Left lung (tissue), 10 donors: ENCODE data around the gene CANT1. TPM values are rescaled to one million over a fixed set of nuclear protein-coding genes. Genes with fewer than 3 reads are reported as not detected.

Experiments
- ATAC-seq: fragments of 200-7000 bp; cut with Tn5 transposase; one replicate; pipeline ENCODE4 v1.9.1; 2020; ENCODE audit warnings: moderate library complexity
- DNase-seq, 4 donors: peaks; one replicate each; pipeline ENCODE4 v3.0.0-alpha.2; 2013 to 2020
- H3K27ac ChIP-seq, 2 donors: fragments of 200-600 bp; sonication (generic) in 1 of 2; one replicate each; pipeline versions ENCODE4 v1.5.0 to v1.8.0; 2020 to 2021
- H3K27me3 ChIP-seq, 2 donors: fragments of 200-600 bp; sonication (generic) in 1 of 2; one replicate each; pipeline versions ENCODE4 v1.5.0 to v1.8.0; 2020 to 2021
- H3K36me3 ChIP-seq, 2 donors: fragments of 200-600 bp; sonication (generic) in 1 of 2; one replicate each; pipeline versions ENCODE4 v1.5.0 to v1.8.0; 2020 to 2021
- H3K4me1 ChIP-seq, 2 donors: fragments of 200-600 bp; one replicate each; pipeline ENCODE4 v1.8.0; 2021
- H3K4me3 ChIP-seq, 2 donors: fragments of 200-600 bp; sonication (generic) in 1 of 2; one replicate each; pipeline versions ENCODE4 v1.5.0 to v1.8.0; 2020 to 2021; ENCODE audit warnings: mild to moderate bottlenecking in 1 of 2
- H3K9me3 ChIP-seq, 2 donors: fragments of 200-600 bp; sonication (generic) in 1 of 2; one replicate each; pipeline versions ENCODE4 v1.5.0 to v1.8.0; 2020 to 2021
- intact Hi-C, 2 donors: fragments of 100-400 bp; cut with DNase I; formaldehyde crosslinking; loops; one replicate each; pipeline versions ENCODE4 v1.11.2 to v1.14.2; 2022
- polyA plus RNA-seq, 6 donors: library from polyadenylated mRNA; unstranded; fragments of 120-200 nt; gene quantifications; one replicate each; pipeline ENCODE4 v1.2.1, GENCODE V29; 2013; ENCODE audit not compliant: insufficient read length in 6 of 6
- total RNA-seq, 2 donors: library from RNA; stranded (reverse); fragmentation: NEBNext Ultra II Directional; extraction: Animal tissue kit (Norgen Biotek cat#: 25700); gene quantifications; one replicate each; pipeline ENCODE4 v1.2.1, GENCODE V29; 2021
- TF ChIP-seq, protein P1 (sequence below), 2 donors: fragments of 200-600 bp; sonication (generic) in 1 of 2; IDR thresholded peaks; one replicate each; pipeline versions ENCODE4 v1.5.0 to v1.8.0; 2021; ENCODE audit warnings: antibody characterized with exemption in 2 of 2
- donor health status: DM: no; HTN: yes; CAD: no.
- donor health status: DM: no; HTN: no; CAD: no.

The CANT1 gene
- total and polyA plus RNA-seq, 8 donors, result 37.9 to 69.0 (median 41.2) TPM

DNA sequence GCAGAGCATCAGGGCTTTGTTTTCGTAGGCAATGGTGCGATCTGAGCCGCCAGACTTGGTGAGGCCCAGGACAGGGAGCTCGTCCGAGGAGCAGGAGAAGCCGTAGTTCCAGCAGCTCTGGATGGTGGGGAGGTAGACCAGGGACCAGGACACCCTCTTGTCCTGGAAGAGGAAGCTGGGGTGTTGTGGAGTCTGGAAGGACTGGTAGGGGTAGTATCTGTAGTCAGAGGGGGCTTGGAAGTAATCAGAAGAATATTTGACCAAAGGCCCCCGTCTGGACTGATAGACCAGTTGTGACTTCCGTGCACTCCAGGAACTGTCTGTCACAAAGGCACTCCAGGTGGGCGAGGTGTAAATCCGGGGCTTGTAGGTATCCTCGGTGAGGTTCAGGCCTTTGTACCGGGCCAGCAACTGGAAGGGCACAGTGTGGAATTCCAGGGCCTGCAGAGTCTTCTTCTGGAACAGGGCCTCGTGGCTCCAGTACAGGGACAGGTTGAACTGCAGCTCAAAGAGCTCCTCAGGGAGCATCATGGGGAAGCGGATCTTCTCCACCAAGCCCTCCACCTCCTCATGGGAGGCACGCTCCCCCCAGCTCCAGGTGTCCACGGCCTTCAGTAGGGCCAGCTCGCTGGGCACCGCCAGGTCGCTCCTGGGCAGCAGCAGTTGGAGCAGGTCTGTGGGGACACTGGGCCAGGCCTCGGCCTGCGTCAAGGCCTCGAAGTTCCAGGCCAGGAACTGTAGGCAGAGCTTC is 37.6 kb downstream of the CANT1 start:
- ATAC-seq (no peak), DNase-seq (peak in 1 of 4 donors; percentile 32)
- peaks cover 0 to 29% of the 10 kb centered on the region in 2 donors for H3K4me1 ChIP-seq
- no peak overlapping the region for H3K27ac ChIP-seq
- TF ChIP-seq, protein P1, sequence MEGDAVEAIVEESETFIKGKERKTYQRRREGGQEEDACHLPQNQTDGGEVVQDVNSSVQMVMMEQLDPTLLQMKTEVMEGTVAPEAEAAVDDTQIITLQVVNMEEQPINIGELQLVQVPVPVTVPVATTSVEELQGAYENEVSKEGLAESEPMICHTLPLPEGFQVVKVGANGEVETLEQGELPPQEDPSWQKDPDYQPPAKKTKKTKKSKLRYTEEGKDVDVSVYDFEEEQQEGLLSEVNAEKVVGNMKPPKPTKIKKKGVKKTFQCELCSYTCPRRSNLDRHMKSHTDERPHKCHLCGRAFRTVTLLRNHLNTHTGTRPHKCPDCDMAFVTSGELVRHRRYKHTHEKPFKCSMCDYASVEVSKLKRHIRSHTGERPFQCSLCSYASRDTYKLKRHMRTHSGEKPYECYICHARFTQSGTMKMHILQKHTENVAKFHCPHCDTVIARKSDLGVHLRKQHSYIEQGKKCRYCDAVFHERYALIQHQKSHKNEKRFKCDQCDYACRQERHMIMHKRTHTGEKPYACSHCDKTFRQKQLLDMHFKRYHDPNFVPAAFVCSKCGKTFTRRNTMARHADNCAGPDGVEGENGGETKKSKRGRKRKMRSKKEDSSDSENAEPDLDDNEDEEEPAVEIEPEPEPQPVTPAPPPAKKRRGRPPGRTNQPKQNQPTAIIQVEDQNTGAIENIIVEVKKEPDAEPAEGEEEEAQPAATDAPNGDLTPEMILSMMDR (IDR thresholded peaks at IDR 0.05), result no peak
- no peak overlapping the region for H3K4me3 ChIP-seq
- H3K36me3 ChIP-seq, result peaks cover 0 to 46% of the 10 kb centered on the region in 2 donors
- no peaks in the 10 kb centered on the region for H3K9me3 ChIP-seq
- no peaks in the 10 kb centered on the region for H3K27me3 ChIP-seq
- intact Hi-C loops, result loop anchor here in 1 of 2 donors (5.0 kb wide), 1 partner anchor 105 kb away; no protein-coding TSS in a partner anchor

DNA sequence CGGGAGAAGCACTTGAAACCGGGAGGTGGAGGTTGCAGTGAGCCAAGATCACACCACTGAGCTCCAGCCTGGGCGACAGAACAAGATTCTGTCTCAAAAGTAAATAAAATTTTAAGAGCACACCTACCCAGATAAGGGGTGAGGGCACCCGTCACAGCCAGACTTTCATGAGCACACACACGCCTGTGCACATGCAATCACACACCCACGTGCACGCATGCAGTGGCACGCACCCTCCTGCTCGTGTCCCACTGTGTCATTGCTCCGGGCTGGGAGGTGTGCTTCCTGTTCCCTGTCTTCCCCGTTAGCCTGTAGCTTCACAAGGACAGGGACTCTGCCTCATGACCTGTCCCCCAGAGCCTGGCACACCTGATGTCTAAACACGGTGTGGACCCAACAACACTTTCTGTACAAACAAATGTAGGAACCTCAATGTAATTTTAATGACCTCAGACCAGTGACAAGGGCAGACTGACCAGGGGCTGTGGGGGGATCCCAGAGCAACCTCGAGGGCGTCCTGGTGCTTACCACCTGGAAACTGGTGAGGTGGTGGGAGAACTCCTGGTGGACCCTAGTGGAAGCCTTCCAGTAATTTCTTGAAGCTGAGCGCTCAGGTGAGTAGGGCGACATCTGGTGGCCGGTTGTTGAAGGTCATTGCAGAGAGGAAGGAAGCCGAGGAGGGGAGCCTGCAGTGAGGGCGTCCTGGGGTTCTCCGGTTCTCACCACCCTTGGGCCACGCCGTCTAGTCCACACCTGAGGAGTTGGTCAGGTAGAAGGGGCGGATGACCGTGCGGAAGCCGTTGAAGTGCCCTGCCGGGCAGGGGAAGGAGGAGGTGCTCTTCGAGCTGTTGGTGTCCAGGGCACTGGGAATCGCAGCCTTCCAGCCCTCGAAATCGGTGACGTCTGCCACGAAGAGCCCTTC is 38.5 kb downstream of the CANT1 start:
- Histone ChIP-seq H3K9me3 (no peaks in the 10 kb centered on the region), H3K27me3 (no peaks in the 10 kb centered on the region), H3K4me3 (no peak overlapping the region), H3K36me3 (peaks cover 0 to 48% of the 10 kb centered on the region in 2 donors), H3K4me1 (peaks cover 0 to 21% of the 10 kb centered on the region in 2 donors), H3K27ac (no peak overlapping the region)
- intact Hi-C loops, result loop anchor here in 1 of 2 donors (5.0 kb wide), 1 partner anchor 104 kb away; no protein-coding TSS in a partner anchor
- TF ChIP-seq, protein P1 (IDR thresholded peaks at IDR 0.05), result peak; percentile 80 to 96
- ATAC-seq (peak; percentile 62), DNase-seq (peak in 3 of 4 donors; percentile 83 to 87 (median 85))

DNA sequence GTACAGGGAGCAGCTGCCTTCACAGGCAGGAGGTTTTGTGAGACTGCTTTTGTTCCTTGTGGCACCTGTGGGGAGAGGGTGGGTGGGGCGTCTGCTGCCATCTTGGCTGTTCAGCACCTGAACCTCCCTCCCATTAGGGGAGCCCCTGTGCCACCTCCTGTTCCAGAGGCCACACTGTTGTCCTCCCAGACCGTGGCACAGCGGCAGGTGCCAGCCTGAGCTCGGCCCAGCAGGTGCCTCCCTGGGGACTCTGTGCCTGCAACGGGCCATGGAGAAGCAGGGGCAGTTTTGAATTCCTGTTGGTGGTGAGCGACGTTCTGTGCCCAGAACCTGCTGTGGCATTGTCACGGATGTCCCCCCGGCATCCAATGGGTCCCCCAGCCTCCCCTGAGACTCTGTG is 39.7 kb downstream of the CANT1 start:
- peaks cover 0 to 11% of the 10 kb centered on the region in 2 donors for H3K4me1 ChIP-seq
- peaks cover 0 to 45% of the 10 kb centered on the region in 2 donors for H3K36me3 ChIP-seq
- H3K27ac ChIP-seq, result no peak overlapping the region
- DNase-seq (peak in 1 of 4 donors; percentile 27), ATAC-seq (no peak)
- TF ChIP-seq, protein P1 (IDR thresholded peaks at IDR 0.05), result no peak
- H3K27me3 ChIP-seq, result no peaks in the 10 kb centered on the region
- no peaks in the 10 kb centered on the region for H3K9me3 ChIP-seq
- H3K4me3 ChIP-seq, result no peak overlapping the region
- intact Hi-C loops, result loop anchor here in 1 of 2 donors (5.0 kb wide), 1 partner anchor 103 kb away; no protein-coding TSS in a partner anchor

DNA sequence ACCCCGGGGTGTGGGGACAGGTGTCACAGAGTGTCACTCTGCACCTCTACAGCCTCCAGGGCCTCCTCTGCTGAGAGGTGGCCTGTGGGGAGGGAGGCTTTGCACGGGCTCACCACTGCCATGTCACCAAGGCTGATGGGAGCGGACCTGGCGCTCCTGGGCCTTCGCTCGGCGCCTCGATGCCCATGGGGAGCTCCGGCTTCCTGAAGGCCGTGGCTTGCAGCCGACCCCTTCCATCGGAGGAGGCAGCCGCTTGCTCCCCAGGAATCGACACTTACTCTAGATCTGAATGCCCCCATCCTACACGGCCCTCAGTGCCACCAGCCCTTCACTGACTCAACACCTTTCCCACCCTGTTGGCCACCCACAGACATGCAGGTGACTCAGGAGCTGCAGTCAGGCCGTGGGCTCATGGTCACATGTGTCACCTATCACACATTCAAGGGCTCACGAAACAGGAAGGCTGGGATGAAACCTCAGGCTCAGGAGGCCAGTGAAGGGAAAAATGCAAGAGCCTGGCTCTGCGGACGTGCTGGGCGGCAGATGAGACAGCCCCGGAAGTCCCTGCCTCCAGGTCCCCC is 41.7 kb downstream of the CANT1 start:
- H3K4me1 ChIP-seq, result peaks cover 0 to 11% of the 10 kb centered on the region in 2 donors
- H3K27ac ChIP-seq, result no peak overlapping the region
- intact Hi-C loops, result no loop called here
- DNase-seq, result no peak
- H3K9me3 ChIP-seq, result no peaks in the 10 kb centered on the region
- peaks cover 0 to 37% of the 10 kb centered on the region in 2 donors for H3K36me3 ChIP-seq
- ATAC-seq, result no peak
- TF ChIP-seq, protein P1 (IDR thresholded peaks at IDR 0.05), result no peak
- no peak overlapping the region for H3K4me3 ChIP-seq
- no peaks in the 10 kb centered on the region for H3K27me3 ChIP-seq
